Measurements from ENCODE around the gene PLIN1.

PLIN1 gene

GRCh38 chr15:89646416-89647141 is 32.6 kb downstream of the PLIN1 start:
- no peak for TF ChIP-seq CTCF (IDR thresholded peaks at IDR 0.05; ENCODE audit: low read depth, low read length)
- no peak overlapping the region for H3K4me3 ChIP-seq (ENCODE audit: low read depth, low read length)

- H3K4me3 ChIP-seq (ENCODE audit: low read depth, low read length), result no peak overlapping the region
- TF ChIP-seq CTCF (IDR thresholded peaks at IDR 0.05; ENCODE audit: low read depth, low read length), result no peak
Measured at GRCh38 chr15:89645680-89646079, 33.5 kb downstream of the PLIN1 start.

GRCh38 chr15:89642106-89642505 is 37.1 kb downstream of the PLIN1 start:
- no peak overlapping the region for H3K4me3 ChIP-seq (ENCODE audit: low read depth, low read length)
- no peak for TF ChIP-seq CTCF (IDR thresholded peaks at IDR 0.05; ENCODE audit: low read depth, low read length)

GRCh38 chr15:89641053-89641452 is 38.1 kb downstream of the PLIN1 start:
- no peak overlapping the region for H3K4me3 ChIP-seq (ENCODE audit: low read depth, low read length)
- no peak for TF ChIP-seq CTCF (IDR thresholded peaks at IDR 0.05; ENCODE audit: low read depth, low read length)

- no peak overlapping the region for H3K4me3 ChIP-seq (ENCODE audit: low read depth, low read length)
- no peak for TF ChIP-seq CTCF (IDR thresholded peaks at IDR 0.05; ENCODE audit: low read depth, low read length)
Measured at GRCh38 chr15:89640245-89640644, 38.9 kb downstream of the PLIN1 start.

- H3K4me3 ChIP-seq (ENCODE audit: low read depth, low read length), result no peak overlapping the region
- no peak for TF ChIP-seq CTCF (IDR thresholded peaks at IDR 0.05; ENCODE audit: low read depth, low read length)
Measured at GRCh38 chr15:89633585-89633984, 45.6 kb downstream of the PLIN1 start.

GRCh38 chr15:89632563-89633430 is 46.4 kb downstream of the PLIN1 start:
- H3K4me3 ChIP-seq (ENCODE audit: low read depth, low read length), result no peak overlapping the region
- no peak for TF ChIP-seq CTCF (IDR thresholded peaks at IDR 0.05; ENCODE audit: low read depth, low read length)

Data from WI38 (cell line).